GM12864 (cell line): ENCODE measurements around the gene MEF2D.
A peak's percentile ranks its signal among the peaks of the same experiment; 100 is the strongest.

ENCODE experiments used
- DNase-seq: peaks from one replicate; pipeline ENCODE4 v3.0.0-alpha.2; 2011; ENCODE audit warnings: low read depth
- H3K4me3 ChIP-seq: 2 replicates; pipeline ENCODE4 v1.5.1; 2011; ENCODE audit warnings: mild to moderate bottlenecking, low read depth, low read length, control low read depth
- CTCF ChIP-seq: IDR thresholded peaks from 2 replicates; pipeline ENCODE4 v1.5.1; 2011; ENCODE audit warnings: low read depth, mild to moderate bottlenecking, moderate library complexity, low read length, control low read depth, inconsistent platforms; ENCODE audit errors: missing control alignments

MEF2D gene

GRCh38 chr1:156489166-156489934 lies 11.2 kb downstream of the MEF2D start:
- DNase-seq = no peak
- no peak for TF ChIP-seq CTCF
- peak overlapping the region; percentile 45 for H3K4me3 ChIP-seq

DNA sequence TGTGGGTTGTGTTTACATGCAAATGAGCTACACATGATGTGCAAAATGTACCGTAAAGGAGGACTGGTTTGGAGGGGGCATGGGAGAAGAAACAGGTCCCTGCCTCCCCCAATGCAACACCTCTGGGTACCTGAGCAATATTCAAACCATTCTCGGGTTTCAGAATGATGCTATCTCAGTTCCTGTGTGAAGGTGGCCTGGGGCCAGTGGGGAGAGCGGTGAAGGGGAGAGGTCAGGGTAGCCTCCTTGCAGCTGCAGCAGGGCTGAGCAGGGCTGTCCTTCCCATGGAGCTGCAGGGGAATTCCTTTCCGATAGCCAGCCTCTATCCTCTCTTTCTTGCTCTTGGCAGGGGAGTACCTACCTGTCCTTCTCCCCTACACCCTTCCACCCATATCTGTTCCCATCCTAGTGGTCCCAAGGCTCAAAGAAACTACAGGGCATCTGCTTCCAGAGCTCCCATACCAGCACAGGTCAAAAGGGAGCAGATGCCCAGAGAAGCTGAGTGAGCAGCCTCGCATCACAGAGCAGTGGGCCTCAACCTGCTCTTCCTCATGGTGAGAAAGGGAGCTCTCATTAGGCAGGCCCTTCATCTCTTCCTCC lies 11.9 kb downstream of the MEF2D start:
- no peak for TF ChIP-seq CTCF
- DNase-seq = peak; percentile 75
- H3K4me3 ChIP-seq = peak overlapping the region; percentile 45

GRCh38 chr1:156487862-156488261 lies 12.7 kb downstream of the MEF2D start:
- H3K4me3 ChIP-seq = peak overlapping the region; percentile 45

DNA sequence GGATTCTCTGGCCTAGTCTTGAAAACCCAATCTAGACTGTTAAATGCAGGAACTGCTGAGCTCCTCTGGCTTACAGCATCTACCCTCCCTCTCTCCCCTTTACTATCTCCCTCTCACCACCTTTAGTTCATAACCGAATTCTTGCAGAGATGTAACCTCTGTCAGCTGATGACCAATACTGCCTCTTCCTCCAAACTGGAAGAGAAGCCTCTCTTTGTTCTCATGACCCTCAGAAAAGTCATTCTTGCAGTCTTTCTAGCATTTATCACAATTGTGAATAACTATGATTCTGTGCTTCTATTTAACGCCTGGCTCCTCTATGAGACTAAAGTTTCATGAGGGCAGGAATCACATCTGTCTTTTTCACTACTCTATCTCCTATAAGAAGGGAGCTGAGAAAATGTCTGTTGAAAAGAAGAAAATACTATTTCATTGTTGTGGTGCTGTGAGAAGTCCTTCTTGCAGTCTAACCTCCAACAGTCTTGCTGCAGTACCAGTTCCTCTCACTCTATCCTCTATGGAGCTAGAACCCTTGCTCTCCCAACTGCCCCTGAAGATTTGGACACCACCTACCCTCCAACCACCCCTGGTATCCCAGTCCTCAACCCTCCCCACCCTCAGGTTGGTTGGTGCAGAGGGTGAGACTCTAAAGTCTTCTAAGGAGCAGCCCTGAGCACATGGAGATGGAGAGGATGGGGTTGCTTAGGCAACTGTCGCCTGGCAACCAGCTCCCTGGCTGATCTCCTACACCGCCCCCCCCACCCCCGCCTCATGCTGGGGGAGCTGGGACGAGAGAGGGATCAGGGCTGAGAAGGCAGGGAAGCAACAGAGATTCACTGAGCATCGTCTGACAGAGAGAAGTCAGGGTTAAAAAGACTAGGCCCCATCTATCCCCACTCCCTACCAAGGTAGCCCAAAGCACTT lies 13.9 kb downstream of the MEF2D start:
- TF ChIP-seq CTCF = no peak
- H3K4me3 ChIP-seq = peak overlapping the region; percentile 45; the same call in 1 of the 2 replicates
- DNase-seq = no peak

More at GRCh38 chr1:156487862-156488261, 12.7 kb downstream of the MEF2D start:
- DNase-seq = no peak
- no peak for TF ChIP-seq CTCF

DNA sequence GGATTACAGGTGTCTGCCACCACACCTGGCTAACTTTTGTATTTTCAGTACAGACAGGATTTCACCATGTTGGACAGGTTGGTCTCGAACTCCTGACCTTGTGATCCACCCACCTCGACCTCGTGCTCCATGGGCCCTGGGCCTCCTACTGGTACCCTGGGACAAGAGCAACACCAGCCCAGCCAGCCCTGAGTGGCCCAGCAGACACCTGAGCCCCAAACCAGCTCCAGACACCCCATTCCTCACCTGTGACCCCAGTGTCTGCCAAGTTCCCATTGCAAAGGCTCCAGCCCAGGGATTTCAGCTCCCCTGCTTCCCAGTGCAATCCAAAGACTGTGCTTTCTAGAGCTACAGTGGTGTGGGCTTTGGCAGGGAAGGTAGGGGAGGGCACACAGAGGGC lies 14.6 kb downstream of the MEF2D start:
- no peak for DNase-seq
- no peak for TF ChIP-seq CTCF
- H3K4me3 ChIP-seq = no peak overlapping the region

GRCh38 chr1:156484480-156485058 lies 16.0 kb downstream of the MEF2D start:
- no peak for DNase-seq
- TF ChIP-seq CTCF = peak; percentile 1
- no peak overlapping the region for H3K4me3 ChIP-seq
